ENCODE measurements around the gene MRPL21. TPM values are rescaled to one million over a fixed set of nuclear protein-coding genes. Genes with fewer than 3 reads are reported as not detected.

Gene MRPL21
- total and polyA plus RNA-seq, 2 of the 13 experiments (the other 11 are each of a cell fraction or from before 2014, with no cell fraction given), result 61.5 to 100 TPM

GRCh38 chr11:68843703-68844312, 59.8 kb downstream of the MRPL21 start (continued):
- peak; percentile 55; the same call in 1 of the 2 replicates for TF ChIP-seq AHDC1 (CRISPR knock-in tag; IDR thresholded peaks at IDR 0.05; ENCODE audit: borderline replicate concordance)
- TF ChIP-seq ZNF644 (CRISPR knock-in tag; IDR thresholded peaks at IDR 0.05; ENCODE audit: low read depth), result no peak
- TF ChIP-seq, protein P1, sequence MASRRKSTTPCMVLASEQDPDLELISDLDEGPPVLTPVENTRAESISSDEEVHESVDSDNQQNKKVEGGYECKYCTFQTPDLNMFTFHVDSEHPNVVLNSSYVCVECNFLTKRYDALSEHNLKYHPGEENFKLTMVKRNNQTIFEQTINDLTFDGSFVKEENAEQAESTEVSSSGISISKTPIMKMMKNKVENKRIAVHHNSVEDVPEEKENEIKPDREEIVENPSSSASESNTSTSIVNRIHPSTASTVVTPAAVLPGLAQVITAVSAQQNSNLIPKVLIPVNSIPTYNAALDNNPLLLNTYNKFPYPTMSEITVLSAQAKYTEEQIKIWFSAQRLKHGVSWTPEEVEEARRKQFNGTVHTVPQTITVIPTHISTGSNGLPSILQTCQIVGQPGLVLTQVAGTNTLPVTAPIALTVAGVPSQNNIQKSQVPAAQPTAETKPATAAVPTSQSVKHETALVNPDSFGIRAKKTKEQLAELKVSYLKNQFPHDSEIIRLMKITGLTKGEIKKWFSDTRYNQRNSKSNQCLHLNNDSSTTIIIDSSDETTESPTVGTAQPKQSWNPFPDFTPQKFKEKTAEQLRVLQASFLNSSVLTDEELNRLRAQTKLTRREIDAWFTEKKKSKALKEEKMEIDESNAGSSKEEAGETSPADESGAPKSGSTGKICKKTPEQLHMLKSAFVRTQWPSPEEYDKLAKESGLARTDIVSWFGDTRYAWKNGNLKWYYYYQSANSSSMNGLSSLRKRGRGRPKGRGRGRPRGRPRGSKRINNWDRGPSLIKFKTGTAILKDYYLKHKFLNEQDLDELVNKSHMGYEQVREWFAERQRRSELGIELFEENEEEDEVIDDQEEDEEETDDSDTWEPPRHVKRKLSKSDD (CRISPR knock-in tag; IDR thresholded peaks at IDR 0.05; ENCODE audit: low read depth), result peak; percentile 94
- TF ChIP-seq ZNF121 (CRISPR knock-in tag; IDR thresholded peaks at IDR 0.05), result peak; percentile 68
- TF ChIP-seq HIVEP1 (CRISPR knock-in tag; IDR thresholded peaks at IDR 0.05), result no peak; the same call in 1 of the 2 replicates
- no peak for TF ChIP-seq ZNF720 (CRISPR knock-in tag; IDR thresholded peaks at IDR 0.05)
- no peak for TF ChIP-seq SIX1 (CRISPR knock-in tag; IDR thresholded peaks at IDR 0.05; ENCODE audit: borderline replicate concordance)
- peak; percentile 61 for TF ChIP-seq STAG1 (CRISPR knock-in tag; IDR thresholded peaks at IDR 0.05)
- TF ChIP-seq ZSCAN29 (CRISPR knock-in tag; conservative IDR thresholded peaks at IDR 0.05), result no peak
- no peak for TF ChIP-seq EHMT2 (IDR thresholded peaks at IDR 0.05; ENCODE audit: borderline replicate concordance, low read depth, low read length)
- peak; percentile 85 for TF ChIP-seq HNRNPL (IDR thresholded peaks at IDR 0.05; ENCODE audit: low read depth, low read length)
- TF ChIP-seq EZH2 (conservative IDR thresholded peaks at IDR 0.05; ENCODE audit: low read depth, low read length), result no peak
- TF ChIP-seq NONO (IDR thresholded peaks at IDR 0.05), result no peak
- TF ChIP-seq NONO (CRISPR knock-in tag; conservative IDR thresholded peaks at IDR 0.05), result peak; percentile 92
- TF ChIP-seq MYC (CRISPR knock-in tag; IDR thresholded peaks at IDR 0.05; ENCODE audit: borderline replicate concordance), result peak; percentile 72
- no peak for TF ChIP-seq ZEB1 (IDR thresholded peaks at IDR 0.05; ENCODE audit: insufficient replicate concordance, low read depth)
- TF ChIP-seq ZSCAN22 (CRISPR knock-in tag; IDR thresholded peaks at IDR 0.05), result no peak
- TF ChIP-seq CEBPZ (IDR thresholded peaks at IDR 0.05; ENCODE audit: low read length), result no peak
- no peak for TF ChIP-seq ZNF382 (CRISPR knock-in tag; IDR thresholded peaks at IDR 0.05; ENCODE audit: borderline replicate concordance)

All from HepG2 (cell line).